WTC11 (cell line): Measurements from ENCODE around the gene AMN.

ENCODE experiments used
- CREB1 ChIP-seq: sonication (generic); formaldehyde crosslinking; IDR thresholded peaks from 2 replicates; pipeline ENCODE4 v1.8.0; 2023; ENCODE audit warnings: mild to moderate bottlenecking, missing genetic modification reagents
- CREM ChIP-seq: sonication (generic); formaldehyde crosslinking; IDR thresholded peaks from 2 replicates; pipeline ENCODE4 v1.8.1; 2022; ENCODE audit warnings: mild to moderate bottlenecking, missing genetic modification reagents, moderate library complexity
- ETV6 ChIP-seq: sonication (generic); formaldehyde crosslinking; IDR thresholded peaks from 2 replicates; pipeline ENCODE4 v1.8.1; 2022; ENCODE audit warnings: mild to moderate bottlenecking, missing genetic modification reagents
- FOXP4 ChIP-seq: sonication (generic); formaldehyde crosslinking; IDR thresholded peaks from 2 replicates; pipeline ENCODE4 v1.8.0; 2022; ENCODE audit warnings: mild to moderate bottlenecking, missing genetic modification reagents
- KAT7 ChIP-seq: sonication (generic); formaldehyde crosslinking; IDR thresholded peaks from 2 replicates; pipeline ENCODE4 v1.8.1; 2023; ENCODE audit warnings: missing genetic modification reagents, mild to moderate bottlenecking, borderline replicate concordance
- NFYB ChIP-seq: sonication (generic); formaldehyde crosslinking; conservative IDR thresholded peaks from 2 replicates; pipeline ENCODE4 v1.8.0; 2022; ENCODE audit warnings: low read depth, missing genetic modification reagents
- NR2C2 ChIP-seq: sonication (generic); formaldehyde crosslinking; IDR thresholded peaks from 2 replicates; pipeline ENCODE4 v1.8.0; 2022; ENCODE audit warnings: mild to moderate bottlenecking, missing genetic modification reagents
- PREB ChIP-seq: sonication (generic); formaldehyde crosslinking; IDR thresholded peaks from 2 replicates; pipeline ENCODE4 v1.8.1; 2022; ENCODE audit warnings: mild to moderate bottlenecking, missing genetic modification reagents, moderate library complexity, borderline replicate concordance
- SP1 ChIP-seq: sonication (generic); formaldehyde crosslinking; conservative IDR thresholded peaks from 2 replicates; pipeline ENCODE4 v1.8.1; 2022; ENCODE audit warnings: missing genetic modification reagents
- ZNF263 ChIP-seq: sonication (generic); formaldehyde crosslinking; IDR thresholded peaks from 2 replicates; pipeline ENCODE4 v1.8.1; 2022; ENCODE audit warnings: low read depth, mild to moderate bottlenecking, moderate library complexity, missing genetic modification reagents
- ZNF512 ChIP-seq: sonication (generic); formaldehyde crosslinking; IDR thresholded peaks from 2 replicates; pipeline ENCODE4 v1.8.1; 2022; ENCODE audit warnings: missing genetic modification reagents, borderline replicate concordance
- TF ChIP-seq, protein P1 (sequence below): sonication (generic); formaldehyde crosslinking; IDR thresholded peaks from 2 replicates; pipeline ENCODE4 v1.8.1; 2023; ENCODE audit warnings: mild to moderate bottlenecking, missing genetic modification reagents, moderate library complexity
- TF ChIP-seq, protein P2 (sequence below): fragments of 200-600 bp; IDR thresholded peaks from 2 replicates; pipeline ENCODE4 v1.8.0; 2022; ENCODE audit warnings: antibody characterized with exemption
- TF ChIP-seq, protein P3 (sequence below): sonication (generic); formaldehyde crosslinking; IDR thresholded peaks from 2 replicates; pipeline ENCODE4 v1.8.1; 2023; ENCODE audit warnings: mild to moderate bottlenecking, missing genetic modification reagents

DNA sequence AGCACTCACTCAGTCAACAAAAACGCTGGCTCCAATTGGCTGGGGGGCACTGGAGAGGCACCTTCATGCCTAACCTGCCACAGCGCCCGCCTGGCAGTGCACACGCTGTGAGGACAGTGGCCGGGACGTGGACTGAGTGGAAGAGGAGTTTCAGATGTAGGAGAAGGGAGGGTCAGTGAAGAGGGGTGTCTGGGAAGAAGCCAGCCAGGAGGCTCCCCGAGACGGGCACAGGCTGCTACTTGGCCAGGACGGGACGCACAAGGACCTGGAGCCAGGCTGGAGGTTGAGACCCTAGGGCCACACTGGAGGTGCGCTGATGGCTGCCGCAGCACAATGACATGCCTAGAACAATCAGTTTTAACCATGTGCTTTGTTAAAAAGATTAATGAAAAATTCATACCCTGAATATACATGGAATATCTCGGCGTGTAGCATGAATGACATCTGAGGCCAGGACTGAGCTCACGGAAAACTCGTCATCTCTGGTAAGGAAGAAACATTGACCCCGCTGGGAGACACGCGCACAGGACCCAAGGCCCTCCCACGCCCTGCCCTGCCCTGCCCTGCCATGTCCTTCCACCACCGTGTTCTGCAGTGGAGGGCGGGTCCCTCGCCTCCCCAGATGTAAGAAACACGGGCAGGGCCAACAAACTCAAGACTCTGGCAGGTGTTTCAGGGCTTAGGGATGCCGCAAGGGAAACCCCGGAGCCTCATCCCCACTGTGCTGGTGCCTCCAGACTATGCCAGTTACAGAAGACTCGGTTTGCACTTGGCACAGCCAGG, 25.0 kb downstream of the AMN start:
- TF ChIP-seq, protein P1, sequence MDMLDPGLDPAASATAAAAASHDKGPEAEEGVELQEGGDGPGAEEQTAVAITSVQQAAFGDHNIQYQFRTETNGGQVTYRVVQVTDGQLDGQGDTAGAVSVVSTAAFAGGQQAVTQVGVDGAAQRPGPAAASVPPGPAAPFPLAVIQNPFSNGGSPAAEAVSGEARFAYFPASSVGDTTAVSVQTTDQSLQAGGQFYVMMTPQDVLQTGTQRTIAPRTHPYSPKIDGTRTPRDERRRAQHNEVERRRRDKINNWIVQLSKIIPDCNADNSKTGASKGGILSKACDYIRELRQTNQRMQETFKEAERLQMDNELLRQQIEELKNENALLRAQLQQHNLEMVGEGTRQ, result no peak
- no peak for TF ChIP-seq PREB
- TF ChIP-seq, protein P2, sequence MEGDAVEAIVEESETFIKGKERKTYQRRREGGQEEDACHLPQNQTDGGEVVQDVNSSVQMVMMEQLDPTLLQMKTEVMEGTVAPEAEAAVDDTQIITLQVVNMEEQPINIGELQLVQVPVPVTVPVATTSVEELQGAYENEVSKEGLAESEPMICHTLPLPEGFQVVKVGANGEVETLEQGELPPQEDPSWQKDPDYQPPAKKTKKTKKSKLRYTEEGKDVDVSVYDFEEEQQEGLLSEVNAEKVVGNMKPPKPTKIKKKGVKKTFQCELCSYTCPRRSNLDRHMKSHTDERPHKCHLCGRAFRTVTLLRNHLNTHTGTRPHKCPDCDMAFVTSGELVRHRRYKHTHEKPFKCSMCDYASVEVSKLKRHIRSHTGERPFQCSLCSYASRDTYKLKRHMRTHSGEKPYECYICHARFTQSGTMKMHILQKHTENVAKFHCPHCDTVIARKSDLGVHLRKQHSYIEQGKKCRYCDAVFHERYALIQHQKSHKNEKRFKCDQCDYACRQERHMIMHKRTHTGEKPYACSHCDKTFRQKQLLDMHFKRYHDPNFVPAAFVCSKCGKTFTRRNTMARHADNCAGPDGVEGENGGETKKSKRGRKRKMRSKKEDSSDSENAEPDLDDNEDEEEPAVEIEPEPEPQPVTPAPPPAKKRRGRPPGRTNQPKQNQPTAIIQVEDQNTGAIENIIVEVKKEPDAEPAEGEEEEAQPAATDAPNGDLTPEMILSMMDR, result no peak
- no peak for TF ChIP-seq FOXP4 (CRISPR knock-in tag)
- no peak for TF ChIP-seq ETV6
- TF ChIP-seq CREB1 (CRISPR knock-in tag), result no peak
- no peak for TF ChIP-seq ZNF263
- no peak for TF ChIP-seq CREM (CRISPR knock-in tag)
- no peak for TF ChIP-seq KAT7
- TF ChIP-seq NR2C2 (CRISPR knock-in tag), result no peak
- TF ChIP-seq SP1 (CRISPR knock-in tag), result no peak
- no peak for TF ChIP-seq NFYB (CRISPR knock-in tag)
- TF ChIP-seq ZNF512 (CRISPR knock-in tag), result no peak
- TF ChIP-seq, protein P3, sequence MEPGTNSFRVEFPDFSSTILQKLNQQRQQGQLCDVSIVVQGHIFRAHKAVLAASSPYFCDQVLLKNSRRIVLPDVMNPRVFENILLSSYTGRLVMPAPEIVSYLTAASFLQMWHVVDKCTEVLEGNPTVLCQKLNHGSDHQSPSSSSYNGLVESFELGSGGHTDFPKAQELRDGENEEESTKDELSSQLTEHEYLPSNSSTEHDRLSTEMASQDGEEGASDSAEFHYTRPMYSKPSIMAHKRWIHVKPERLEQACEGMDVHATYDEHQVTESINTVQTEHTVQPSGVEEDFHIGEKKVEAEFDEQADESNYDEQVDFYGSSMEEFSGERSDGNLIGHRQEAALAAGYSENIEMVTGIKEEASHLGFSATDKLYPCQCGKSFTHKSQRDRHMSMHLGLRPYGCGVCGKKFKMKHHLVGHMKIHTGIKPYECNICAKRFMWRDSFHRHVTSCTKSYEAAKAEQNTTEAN, result no peak
